Mesothelial cell of epicardium (in vitro differentiated cells): Measurements from ENCODE around the gene MOV10. TPM values are rescaled to one million over a fixed set of nuclear protein-coding genes. Genes with fewer than 3 reads are reported as not detected.
"Not testable (repeated sequence)": the region's sequence is repeated elsewhere in the genome, so short reads cannot be mapped to it uniquely, and the experiment has no call there.

Source experiments
- DNase-seq, 2 experiments: peaks; one replicate each; pipeline ENCODE4 v3.0.0; 2021; ENCODE audit warnings: low spot score in 2 of 2; ENCODE audit not compliant: unreplicated experiment in 2 of 2
- H3K27ac Mint-ChIP-seq: 2 replicates; pipeline ENCODE4 v1.8.0; 2021; ENCODE audit warnings: mixed read lengths
- H3K27me3 Mint-ChIP-seq: 2 replicates; pipeline ENCODE4 v1.8.0; 2021; ENCODE audit warnings: low read depth, mixed read lengths
- H3K36me3 Mint-ChIP-seq: 2 replicates; pipeline ENCODE4 v1.8.0; 2021; ENCODE audit warnings: mixed read lengths
- H3K4me1 Mint-ChIP-seq: 2 replicates; pipeline ENCODE4 v1.8.0; 2021; ENCODE audit warnings: mixed read lengths
- H3K4me3 Mint-ChIP-seq: 2 replicates; pipeline ENCODE4 v1.8.0; 2021; ENCODE audit warnings: mild to moderate bottlenecking, moderate library complexity, mixed read lengths
- H3K9me3 Mint-ChIP-seq: 2 replicates; pipeline ENCODE4 v1.8.0; 2021; ENCODE audit warnings: mixed read lengths
- total RNA-seq: library from RNA; stranded (reverse); gene quantifications from 3 replicates; pipeline ENCODE4 v1.2.1, GENCODE V29; 2021
- TF ChIP-seq, protein P1 (sequence below): fragments of 200-600 bp; sonication (generic); IDR thresholded peaks from one replicate; pipeline ENCODE4 v1.5.0; 2021; ENCODE audit warnings: antibody characterized with exemption; ENCODE audit not compliant: unreplicated experiment

The MOV10 gene
- total RNA-seq, 1 donor from 2014 or later, result 163 TPM

GRCh38 chr1:112718691-112719418 lies 44.4 kb downstream of the MOV10 start:
- Mint-ChIP-seq H3K4me3 (no peak overlapping the region), H3K36me3 (no peaks in the 10 kb centered on the region), H3K9me3 (no peaks in the 10 kb centered on the region), H3K27me3 (peaks cover 21% of the 10 kb centered on the region), H3K4me1 (peaks cover 35% of the 10 kb centered on the region), H3K27ac (peak overlapping the region; percentile 86)
- TF ChIP-seq, protein P1, sequence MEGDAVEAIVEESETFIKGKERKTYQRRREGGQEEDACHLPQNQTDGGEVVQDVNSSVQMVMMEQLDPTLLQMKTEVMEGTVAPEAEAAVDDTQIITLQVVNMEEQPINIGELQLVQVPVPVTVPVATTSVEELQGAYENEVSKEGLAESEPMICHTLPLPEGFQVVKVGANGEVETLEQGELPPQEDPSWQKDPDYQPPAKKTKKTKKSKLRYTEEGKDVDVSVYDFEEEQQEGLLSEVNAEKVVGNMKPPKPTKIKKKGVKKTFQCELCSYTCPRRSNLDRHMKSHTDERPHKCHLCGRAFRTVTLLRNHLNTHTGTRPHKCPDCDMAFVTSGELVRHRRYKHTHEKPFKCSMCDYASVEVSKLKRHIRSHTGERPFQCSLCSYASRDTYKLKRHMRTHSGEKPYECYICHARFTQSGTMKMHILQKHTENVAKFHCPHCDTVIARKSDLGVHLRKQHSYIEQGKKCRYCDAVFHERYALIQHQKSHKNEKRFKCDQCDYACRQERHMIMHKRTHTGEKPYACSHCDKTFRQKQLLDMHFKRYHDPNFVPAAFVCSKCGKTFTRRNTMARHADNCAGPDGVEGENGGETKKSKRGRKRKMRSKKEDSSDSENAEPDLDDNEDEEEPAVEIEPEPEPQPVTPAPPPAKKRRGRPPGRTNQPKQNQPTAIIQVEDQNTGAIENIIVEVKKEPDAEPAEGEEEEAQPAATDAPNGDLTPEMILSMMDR, result peak; percentile 80
- DNase-seq, result peak; percentile 82 to 90

DNA sequence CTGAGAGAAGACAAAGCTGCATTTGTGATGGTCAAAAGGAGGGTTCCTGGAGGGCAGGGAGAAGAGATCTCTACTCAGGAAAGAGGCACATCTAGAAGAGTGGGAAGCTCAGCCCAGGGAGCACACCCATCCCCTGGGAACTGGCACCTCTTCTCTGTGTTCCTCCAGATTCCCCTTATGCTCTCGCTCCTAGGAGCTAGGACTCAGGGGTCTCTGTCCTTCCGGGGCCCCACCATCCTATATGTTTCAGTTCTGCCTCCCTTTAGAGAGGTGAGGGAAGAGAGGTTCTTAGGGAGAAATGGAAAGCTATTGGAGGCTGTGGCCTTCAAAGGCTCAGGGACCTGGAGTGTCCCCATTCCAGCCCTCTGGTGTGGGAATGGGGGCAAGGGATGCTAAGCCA lies 45.2 kb downstream of the MOV10 start:
- H3K4me3 Mint-ChIP-seq, result no peak overlapping the region
- peaks cover 13% of the 10 kb centered on the region for H3K27me3 Mint-ChIP-seq
- TF ChIP-seq, protein P1, result no peak
- peaks cover 30% of the 10 kb centered on the region for H3K4me1 Mint-ChIP-seq
- no peaks in the 10 kb centered on the region for H3K9me3 Mint-ChIP-seq
- no peak overlapping the region for H3K27ac Mint-ChIP-seq
- H3K36me3 Mint-ChIP-seq, result no peaks in the 10 kb centered on the region
- DNase-seq, result no peak

- TF ChIP-seq, protein P1, result no peak
- Mint-ChIP-seq H3K4me1 (peaks cover 28% of the 10 kb centered on the region), H3K27ac (no peak overlapping the region), H3K27me3 (peaks cover 13% of the 10 kb centered on the region), H3K4me3 (no peak overlapping the region), H3K9me3 (no peaks in the 10 kb centered on the region), H3K36me3 (no peaks in the 10 kb centered on the region)
- DNase-seq, result no peak
These were observed 46.3 kb downstream of the MOV10 start for GRCh38 chr1:112720800-112721199.

- H3K36me3 Mint-ChIP-seq, H3K27ac Mint-ChIP-seq, H3K9me3 Mint-ChIP-seq, DNase-seq, H3K4me3 Mint-ChIP-seq: not testable (repeated sequence)
- H3K27me3 Mint-ChIP-seq, result peaks cover 13% of the 10 kb centered on the region
- peaks cover 24% of the 10 kb centered on the region for H3K4me1 Mint-ChIP-seq
These were observed 46.8 kb downstream of the MOV10 start for GRCh38 chr1:112721294-112721693.

DNA sequence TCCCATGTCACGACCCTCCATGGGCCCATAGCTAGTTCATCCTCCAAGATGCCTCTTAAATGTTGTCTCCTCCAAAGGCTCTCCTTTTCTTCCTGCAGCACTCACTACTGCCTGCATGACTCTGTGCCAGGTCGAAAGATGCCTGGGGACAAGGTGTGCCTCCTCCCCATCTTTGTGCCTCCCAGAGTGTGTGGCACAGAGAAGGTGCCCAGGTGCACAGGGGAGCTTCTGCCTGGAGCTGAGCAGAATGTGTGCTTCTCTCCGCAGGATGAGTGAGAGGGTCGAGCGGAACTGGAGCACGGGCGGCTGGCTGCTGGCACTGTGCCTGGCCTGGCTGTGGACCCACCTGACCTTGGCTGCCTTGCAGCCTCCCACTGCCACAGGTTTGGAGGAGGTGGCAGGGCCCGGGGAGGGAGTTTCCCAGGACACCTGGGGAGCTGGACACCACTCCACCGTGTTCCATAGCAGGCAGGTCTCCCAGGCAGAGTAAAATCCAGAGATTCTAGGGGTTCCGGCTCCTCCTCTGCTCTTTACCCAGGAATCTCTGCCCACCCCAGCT lies 47.6 kb downstream of the MOV10 start:
- DNase-seq, result no peak
- peaks cover 22% of the 10 kb centered on the region for H3K4me1 Mint-ChIP-seq
- no peaks in the 10 kb centered on the region for H3K36me3 Mint-ChIP-seq
- peak overlapping the region; percentile 97 for H3K27ac Mint-ChIP-seq
- peak overlapping the region; percentile 67 for H3K4me3 Mint-ChIP-seq
- TF ChIP-seq, protein P1, result no peak
- H3K9me3 Mint-ChIP-seq, result no peaks in the 10 kb centered on the region
- H3K27me3 Mint-ChIP-seq, result peaks cover 13% of the 10 kb centered on the region
